ENCODE data around the gene GUCA2B.

DNA sequence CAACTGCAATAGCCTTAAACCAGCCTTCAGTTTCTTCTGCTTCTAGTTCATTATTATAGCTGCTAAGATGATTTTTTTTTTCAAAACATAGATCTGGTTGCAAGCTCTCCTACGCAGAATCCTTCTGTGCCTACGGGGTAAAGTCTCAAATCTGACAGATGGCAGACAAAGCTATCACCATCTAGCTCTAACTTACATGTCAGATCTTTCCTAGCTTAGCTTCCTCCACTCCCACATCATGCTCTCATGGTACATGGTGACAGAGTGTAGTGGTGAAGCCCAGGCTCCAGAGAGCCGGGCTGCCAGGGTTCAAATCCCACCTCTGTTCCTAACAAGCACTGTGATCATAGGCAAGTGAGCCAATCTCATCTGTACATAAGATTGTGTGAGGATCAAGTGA, 24.2 kb upstream of the GUCA2B start:
- TF ChIP-seq, protein P1, sequence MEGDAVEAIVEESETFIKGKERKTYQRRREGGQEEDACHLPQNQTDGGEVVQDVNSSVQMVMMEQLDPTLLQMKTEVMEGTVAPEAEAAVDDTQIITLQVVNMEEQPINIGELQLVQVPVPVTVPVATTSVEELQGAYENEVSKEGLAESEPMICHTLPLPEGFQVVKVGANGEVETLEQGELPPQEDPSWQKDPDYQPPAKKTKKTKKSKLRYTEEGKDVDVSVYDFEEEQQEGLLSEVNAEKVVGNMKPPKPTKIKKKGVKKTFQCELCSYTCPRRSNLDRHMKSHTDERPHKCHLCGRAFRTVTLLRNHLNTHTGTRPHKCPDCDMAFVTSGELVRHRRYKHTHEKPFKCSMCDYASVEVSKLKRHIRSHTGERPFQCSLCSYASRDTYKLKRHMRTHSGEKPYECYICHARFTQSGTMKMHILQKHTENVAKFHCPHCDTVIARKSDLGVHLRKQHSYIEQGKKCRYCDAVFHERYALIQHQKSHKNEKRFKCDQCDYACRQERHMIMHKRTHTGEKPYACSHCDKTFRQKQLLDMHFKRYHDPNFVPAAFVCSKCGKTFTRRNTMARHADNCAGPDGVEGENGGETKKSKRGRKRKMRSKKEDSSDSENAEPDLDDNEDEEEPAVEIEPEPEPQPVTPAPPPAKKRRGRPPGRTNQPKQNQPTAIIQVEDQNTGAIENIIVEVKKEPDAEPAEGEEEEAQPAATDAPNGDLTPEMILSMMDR (IDR thresholded peaks at IDR 0.05), result no peak
- TF ChIP-seq POLR2A (IDR thresholded peaks at IDR 0.05), result no peak

Measured in uterus (tissue), 2 donors.